Esophagus muscularis mucosa (tissue), 4 donors: ENCODE data around the gene ASPRV1. TPM values are rescaled to one million over a fixed set of nuclear protein-coding genes. Genes with fewer than 3 reads are reported as not detected.

ENCODE experiments used
- DNase-seq: peaks from one replicate; pipeline ENCODE4 v3.0.0-alpha.2; 2017; ENCODE audit errors: extremely low spot score
- H3K27ac ChIP-seq, 4 donors: fragments of 200-600 bp; sonication (generic); replicated peaks in 1 of 4; 1 replicate in 3 of 4; 2 replicates in 1 of 4; pipeline ENCODE4 v1.5.1; 2016 to 2019; ENCODE audit warnings: mild to moderate bottlenecking in 1 of 4
- H3K27me3 ChIP-seq, 4 donors: fragments of 200-600 bp; sonication (generic); one replicate each; pipeline versions ENCODE4 v1.5.1 to v1.6.0; 2016 to 2019
- H3K36me3 ChIP-seq, 4 donors: fragments of 200-600 bp; sonication (generic); one replicate each; pipeline ENCODE4 v1.5.1; 2016 to 2019
- H3K4me1 ChIP-seq, 4 donors: fragments of 200-600 bp; sonication (generic); one replicate each; pipeline ENCODE4 v1.5.1; 2016 to 2019
- H3K4me3 ChIP-seq, 4 donors: fragments of 200-600 bp; sonication (generic); 1 replicate in 2 of 4; 2 replicates in 2 of 4; pipeline ENCODE4 v1.5.1; 2016 to 2019; ENCODE audit warnings: mild to moderate bottlenecking in 4 of 4, moderate library complexity in 1 of 4
- H3K9me3 ChIP-seq, 4 donors: fragments of 200-600 bp; sonication (generic); 1 replicate in 3 of 4; 2 replicates in 1 of 4; pipeline ENCODE4 v1.5.1; 2016 to 2019
- EP300 ChIP-seq: sonication (generic); formaldehyde crosslinking; IDR thresholded peaks from one replicate; pipeline ENCODE4 v1.6.1; 2017; ENCODE audit warnings: antibody characterized with exemption
- POLR2A ChIP-seq: fragments of 450-650 bp; IDR thresholded peaks from one replicate; pipeline ENCODE4 v1.6.1; 2017; ENCODE audit warnings: antibody characterized with exemption, moderate library complexity, mild to moderate bottlenecking, low read depth
- POLR2AphosphoS5 ChIP-seq, 2 donors: sonication (generic); formaldehyde crosslinking; IDR thresholded peaks; one replicate each; pipeline ENCODE4 v1.6.1; 2017; ENCODE audit warnings: antibody characterized with exemption in 2 of 2
- WGBS: methylation state at CpG from one replicate; pipeline ENCODE4 v1.1.5; 2018; 5-methylcytosine and 5-hydroxymethylcytosine counted together
- intact Hi-C: fragments of 100-400 bp; cut with DNase I; formaldehyde crosslinking; loops from one replicate; pipeline ENCODE4 v1.15.1; 2023
- total RNA-seq, 4 donors: library from RNA; depleted of rRNA; stranded (reverse); fragments of >200 nt; gene quantifications; one replicate each; pipeline versions ENCODE4 v1.1.0 to v1.2.1, GENCODE V29; 2016
- TF ChIP-seq, protein P1 (sequence below), 3 experiments: fragments of 200-600 bp in 2 of 3; fragments of 450-650 bp in 1 of 3; sonication (generic) in 2 of 3; IDR thresholded peaks; one replicate each; pipeline ENCODE4 v1.5.1; 2017 to 2019; ENCODE audit warnings: antibody characterized with exemption in 3 of 3, mild to moderate bottlenecking in 2 of 3, moderate library complexity in 1 of 3

The ASPRV1 gene
- total RNA-seq: 1 to 10 TPM; 1.2 to 1.7 (median 1.6) TPM

- Histone ChIP-seq H3K36me3 (no peaks in the 10 kb centered on the region), H3K9me3 (no peaks in the 10 kb centered on the region), H3K4me3 (no peak within 1 kb of the TSS), H3K27ac (no peak within 1 kb of the TSS), H3K27me3 (no peaks in the 10 kb centered on the region), H3K4me1 (no peaks in the 10 kb centered on the region)
- DNase-seq: no peak
- TF ChIP-seq POLR2A (no peak), EP300 (no peak), POLR2AphosphoS5 (IDR thresholded peaks at IDR 0.05) (no peak)
- TF ChIP-seq, protein P1, sequence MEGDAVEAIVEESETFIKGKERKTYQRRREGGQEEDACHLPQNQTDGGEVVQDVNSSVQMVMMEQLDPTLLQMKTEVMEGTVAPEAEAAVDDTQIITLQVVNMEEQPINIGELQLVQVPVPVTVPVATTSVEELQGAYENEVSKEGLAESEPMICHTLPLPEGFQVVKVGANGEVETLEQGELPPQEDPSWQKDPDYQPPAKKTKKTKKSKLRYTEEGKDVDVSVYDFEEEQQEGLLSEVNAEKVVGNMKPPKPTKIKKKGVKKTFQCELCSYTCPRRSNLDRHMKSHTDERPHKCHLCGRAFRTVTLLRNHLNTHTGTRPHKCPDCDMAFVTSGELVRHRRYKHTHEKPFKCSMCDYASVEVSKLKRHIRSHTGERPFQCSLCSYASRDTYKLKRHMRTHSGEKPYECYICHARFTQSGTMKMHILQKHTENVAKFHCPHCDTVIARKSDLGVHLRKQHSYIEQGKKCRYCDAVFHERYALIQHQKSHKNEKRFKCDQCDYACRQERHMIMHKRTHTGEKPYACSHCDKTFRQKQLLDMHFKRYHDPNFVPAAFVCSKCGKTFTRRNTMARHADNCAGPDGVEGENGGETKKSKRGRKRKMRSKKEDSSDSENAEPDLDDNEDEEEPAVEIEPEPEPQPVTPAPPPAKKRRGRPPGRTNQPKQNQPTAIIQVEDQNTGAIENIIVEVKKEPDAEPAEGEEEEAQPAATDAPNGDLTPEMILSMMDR (IDR thresholded peaks at IDR 0.05): no peak
- 84% methylated on average over 12 of the region's 14 CpGs for WGBS
- intact Hi-C loops: no loop called here
Measured at GRCh38 chr2:69961496-69961895, at the start of gene ASPRV1. TSS of gene ASPRV1 (minus strand) at chr2:69961631. CDS start at chr2:69961436, 195 bp downstream.

DNA sequence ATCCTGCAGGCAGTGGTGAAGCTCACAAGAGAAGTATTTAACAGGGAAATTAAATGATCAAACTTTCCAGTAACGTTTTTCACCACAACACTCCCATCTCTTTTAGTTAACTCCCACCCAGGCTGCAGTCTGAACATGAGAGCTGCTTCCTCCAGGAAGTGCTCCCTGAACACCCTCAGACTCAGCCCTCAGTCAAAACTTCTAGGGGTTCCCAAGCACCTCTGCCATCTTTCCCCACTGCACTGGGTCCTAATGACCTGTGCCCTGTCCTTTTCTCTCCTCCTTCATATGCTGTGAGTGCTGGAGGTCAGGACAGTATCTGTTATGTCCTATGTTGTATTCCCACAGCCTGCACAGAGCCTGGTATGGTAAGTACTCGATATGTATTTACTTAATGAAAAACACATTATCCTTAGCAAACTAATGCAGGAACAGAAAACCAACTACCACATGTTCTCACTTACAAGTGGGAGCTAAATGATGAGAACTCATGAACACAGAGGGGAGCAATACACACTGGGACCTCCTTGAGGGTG lies 49.2 kb upstream of the ASPRV1 start:
- peaks cover 0 to 7% (median 4%) of the 10 kb centered on the region in 4 donors for H3K36me3 ChIP-seq
- H3K27ac ChIP-seq: no peak overlapping the region
- TF ChIP-seq, protein P1 (IDR thresholded peaks at IDR 0.05): no peak
- TF ChIP-seq POLR2A (no peak), POLR2AphosphoS5 (IDR thresholded peaks at IDR 0.05) (no peak), EP300 (no peak)
- H3K27me3 ChIP-seq: no peaks in the 10 kb centered on the region
- no peaks in the 10 kb centered on the region for H3K9me3 ChIP-seq
- H3K4me3 ChIP-seq: no peak overlapping the region
- DNase-seq: peak; percentile 47
- intact Hi-C loops: no loop called here
- no peaks in the 10 kb centered on the region for H3K4me1 ChIP-seq
- WGBS: 80% methylated on average over 2 of the region's 2 CpGs

DNA sequence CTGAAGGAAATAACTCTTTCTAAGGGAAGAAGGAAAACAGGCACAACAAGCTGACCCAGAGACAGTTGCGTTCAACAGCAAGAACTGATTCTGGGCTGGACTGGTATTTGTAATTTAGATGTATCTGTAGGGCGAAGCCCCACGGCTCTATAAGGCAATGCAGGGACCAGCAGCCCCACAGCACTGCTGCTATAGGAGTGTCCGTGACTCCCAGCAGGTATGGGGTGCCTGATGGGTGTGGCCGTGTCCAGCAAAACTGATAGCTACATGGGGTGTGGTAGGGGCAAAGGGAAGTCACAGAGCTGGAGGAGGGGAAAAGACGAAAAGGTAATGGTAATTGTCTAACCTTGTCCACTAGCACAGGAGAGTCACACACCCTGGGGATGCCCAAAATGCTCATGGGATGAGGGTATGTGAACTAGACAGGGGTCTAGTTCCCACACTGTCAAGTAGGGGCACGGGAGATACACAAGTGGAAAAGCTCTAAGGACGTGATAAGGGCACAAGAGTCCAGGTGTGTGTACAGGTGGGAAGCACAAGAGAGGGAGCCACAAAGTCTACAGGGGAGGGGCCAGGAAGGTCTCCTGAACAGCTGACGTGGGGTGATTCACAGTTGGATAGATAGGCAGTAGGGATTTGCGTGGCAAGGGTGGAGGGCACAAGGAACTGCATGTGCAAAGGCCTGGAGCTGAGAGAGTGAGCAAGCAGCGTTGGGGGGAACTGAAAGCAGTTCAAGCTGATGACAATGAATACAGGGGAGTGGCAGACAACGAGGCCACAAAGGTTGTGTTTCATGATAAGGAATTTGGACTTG lies 48.5 kb upstream of the ASPRV1 start:
- H3K27me3 ChIP-seq: no peaks in the 10 kb centered on the region
- TF ChIP-seq POLR2AphosphoS5 (IDR thresholded peaks at IDR 0.05) (no peak), POLR2A (no peak), EP300 (no peak)
- TF ChIP-seq, protein P1 (IDR thresholded peaks at IDR 0.05): no peak
- H3K27ac ChIP-seq: no peak overlapping the region
- H3K4me1 ChIP-seq: no peaks in the 10 kb centered on the region
- intact Hi-C loops: no loop called here
- WGBS: 91% methylated on average over 12 of the region's 12 CpGs
- H3K4me3 ChIP-seq: no peak overlapping the region
- DNase-seq: no peak
- H3K9me3 ChIP-seq: no peaks in the 10 kb centered on the region
- H3K36me3 ChIP-seq: peaks cover 0 to 7% (median 2%) of the 10 kb centered on the region in 4 donors

DNA sequence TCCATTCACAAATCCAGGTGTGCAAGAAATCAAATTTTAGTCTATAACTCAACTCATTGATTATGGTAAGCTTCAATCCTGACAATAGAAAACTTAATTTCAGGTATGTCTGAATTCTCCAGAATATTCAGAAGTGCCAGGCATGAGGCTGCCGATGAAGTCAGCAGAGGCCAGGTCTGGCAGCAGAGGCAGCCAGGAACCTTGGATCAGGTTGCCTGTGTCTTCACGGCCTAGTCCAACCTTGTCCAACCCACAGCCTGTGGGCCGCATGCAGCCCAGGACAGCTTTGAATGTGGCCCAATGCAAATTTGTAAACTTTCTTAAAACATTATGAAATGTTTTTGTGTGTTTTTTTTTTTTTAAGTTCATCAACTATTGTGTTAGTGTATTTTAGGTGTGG lies 46.9 kb upstream of the ASPRV1 start:
- peak; percentile 57 for DNase-seq

More for the DNA sequence above, 46.9 kb upstream of the ASPRV1 start:
- WGBS: 94% methylated on average over 3 of the region's 3 CpGs
- Histone ChIP-seq H3K36me3 (peaks cover 0 to 7% (median 0%) of the 10 kb centered on the region in 4 donors), H3K4me1 (no peaks in the 10 kb centered on the region), H3K9me3 (no peaks in the 10 kb centered on the region), H3K4me3 (no peak overlapping the region), H3K27me3 (no peaks in the 10 kb centered on the region), H3K27ac (no peak overlapping the region)
- TF ChIP-seq POLR2A (no peak), EP300 (no peak), POLR2AphosphoS5 (IDR thresholded peaks at IDR 0.05) (no peak)
- TF ChIP-seq, protein P1 (IDR thresholded peaks at IDR 0.05): no peak
- intact Hi-C loops: no loop called here
